GM18508 (cell line): ENCODE measurements around the gene EID3.
"Not testable (repeated sequence)": the region's sequence is repeated elsewhere in the genome, so short reads cannot be mapped to it uniquely, and the experiment has no call there.

Experiments
- ATAC-seq: cut with Tn5 transposase; IDR thresholded peaks from one replicate; pipeline ENCODE4 v1.9.1; 2021; ENCODE audit warnings: moderate number of reproducible peaks; ENCODE audit not compliant: insufficient read depth, unreplicated experiment

The EID3 gene

GRCh38 chr12:104310751-104311633 lies 7.5 kb downstream of the EID3 start:
- ATAC-seq, result no peak

GRCh38 chr12:104312202-104312601 lies 8.7 kb downstream of the EID3 start:
- no peak for ATAC-seq

- ATAC-seq, result no peak
Measured at GRCh38 chr12:104312654-104313053, 9.1 kb downstream of the EID3 start.

DNA sequence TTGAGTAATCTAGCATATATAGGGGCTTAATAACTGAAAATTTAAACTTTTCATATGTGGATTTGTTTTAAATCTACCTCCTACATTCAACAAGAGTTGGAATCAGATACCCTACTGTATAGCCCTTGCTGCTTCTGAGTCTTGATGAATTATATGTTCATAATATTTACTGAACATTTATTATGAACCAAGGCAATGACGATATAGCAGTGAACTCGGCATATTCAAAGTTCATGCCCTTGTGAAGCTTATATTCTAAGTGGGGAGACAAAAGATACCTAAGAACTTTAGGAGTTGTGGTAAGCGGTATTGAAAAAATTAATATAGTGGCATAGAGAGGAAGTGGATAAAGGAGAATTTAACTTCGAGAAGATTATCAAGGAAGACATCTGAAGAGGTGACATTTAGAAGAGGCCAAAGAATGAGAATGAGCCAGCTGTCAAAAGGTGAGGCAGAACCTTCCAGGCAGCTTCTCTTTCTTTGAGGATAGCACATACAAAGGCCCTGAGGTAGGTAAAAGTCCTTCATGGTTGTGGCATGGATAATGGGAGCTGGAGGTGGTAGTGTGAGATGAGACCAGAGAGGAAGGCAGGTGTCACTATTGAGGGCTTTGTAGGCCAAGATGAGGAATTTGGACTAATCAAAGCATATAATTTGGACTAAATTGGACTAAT lies 10.2 kb downstream of the EID3 start:
- ATAC-seq, result no peak

GRCh38 chr12:104314242-104314614 lies 10.7 kb downstream of the EID3 start:
- ATAC-seq, result no peak

- ATAC-seq, result no peak
Measured at GRCh38 chr12:104315326-104316224, 12.0 kb downstream of the EID3 start.

DNA sequence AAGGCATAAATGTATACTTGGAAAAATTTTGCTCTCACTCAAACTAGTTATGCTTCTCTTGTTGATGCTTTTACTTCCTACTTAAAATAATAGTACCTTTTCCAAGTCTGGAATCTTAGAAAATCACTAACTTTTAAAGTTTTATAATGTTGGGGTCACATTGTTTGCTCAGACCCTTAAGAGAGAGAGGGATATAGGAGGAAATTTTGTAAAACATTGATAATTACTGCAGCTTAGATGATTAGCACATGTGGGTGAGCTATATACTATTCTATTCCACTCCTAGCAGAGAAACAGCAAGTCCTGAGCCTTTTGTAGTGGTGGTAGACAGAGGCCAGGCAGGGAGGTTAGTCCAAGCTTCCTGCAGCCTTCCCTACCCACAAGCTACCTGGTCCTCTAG lies 13.4 kb downstream of the EID3 start:
- ATAC-seq, result no peak

- no peak for ATAC-seq
Measured at GRCh38 chr12:104317538-104318210, 14.1 kb downstream of the EID3 start.

DNA sequence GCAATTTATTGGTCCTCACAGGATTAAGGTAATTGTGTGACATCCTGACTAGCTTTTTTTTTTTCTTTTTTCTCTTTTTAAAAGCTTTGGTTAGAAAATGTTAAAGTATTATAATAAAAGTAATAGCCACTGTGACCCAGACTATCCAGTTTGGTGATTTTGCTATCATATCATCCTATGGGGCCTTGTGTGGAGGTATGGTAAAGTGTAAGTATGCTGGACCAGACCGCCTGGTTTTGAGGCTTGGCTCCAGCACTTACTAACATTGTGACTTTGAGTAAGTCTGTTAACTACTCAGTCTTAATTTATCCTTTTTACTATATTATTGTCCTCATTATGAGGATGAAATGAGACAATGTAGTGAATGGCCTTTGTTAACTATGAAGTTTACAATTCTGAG lies 15.5 kb downstream of the EID3 start:
- ATAC-seq, result no peak

- no peak for ATAC-seq
Measured at GRCh38 chr12:104319918-104320626, 16.5 kb downstream of the EID3 start.

DNA sequence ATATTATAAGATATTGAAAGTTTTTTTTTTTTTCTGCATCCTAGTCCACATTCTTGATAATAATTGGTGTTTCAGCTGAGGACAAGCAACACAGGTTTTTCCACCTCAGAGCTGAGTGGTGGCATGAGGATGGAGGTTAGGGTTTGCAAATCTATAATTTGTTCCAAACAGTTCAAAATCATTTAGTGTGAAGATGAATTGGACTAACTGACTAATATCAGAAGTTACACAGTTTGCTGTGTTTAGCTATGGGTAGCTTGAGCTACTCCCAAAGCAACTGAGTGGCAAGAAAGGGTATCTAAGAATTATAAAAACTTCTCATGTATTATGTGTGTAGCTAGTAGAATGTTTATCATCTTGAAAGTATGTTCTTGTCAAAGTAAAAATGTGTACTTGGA lies 17.1 kb downstream of the EID3 start:
- no peak for ATAC-seq

- no peak for ATAC-seq
Measured at GRCh38 chr12:104321949-104322348, 18.4 kb downstream of the EID3 start.

- not testable (repeated sequence) for ATAC-seq
Measured at GRCh38 chr12:104322533-104322932, 19.0 kb downstream of the EID3 start.

DNA sequence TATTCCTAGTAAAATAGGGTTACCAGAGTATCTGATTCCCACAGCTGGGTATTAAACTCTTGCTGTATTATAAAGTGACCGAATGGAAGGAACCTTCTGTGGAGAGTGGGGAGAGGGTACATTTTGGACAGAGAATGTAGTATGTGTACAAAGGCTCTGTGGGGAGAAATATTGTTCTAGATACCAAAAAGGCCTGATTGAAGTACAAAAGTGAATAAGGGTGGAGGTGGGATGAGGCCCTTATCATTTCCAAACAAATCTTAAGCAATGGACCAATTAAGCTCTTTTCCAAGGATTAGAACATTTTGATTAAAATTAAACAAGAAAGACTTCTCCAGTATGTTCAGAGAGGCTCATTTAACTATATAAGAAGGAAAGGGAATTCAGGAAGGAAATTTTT lies 20.4 kb downstream of the EID3 start:
- ATAC-seq, result no peak

GRCh38 chr12:104328278-104328677 lies 24.7 kb downstream of the EID3 start:
- ATAC-seq, result not testable (repeated sequence)

DNA sequence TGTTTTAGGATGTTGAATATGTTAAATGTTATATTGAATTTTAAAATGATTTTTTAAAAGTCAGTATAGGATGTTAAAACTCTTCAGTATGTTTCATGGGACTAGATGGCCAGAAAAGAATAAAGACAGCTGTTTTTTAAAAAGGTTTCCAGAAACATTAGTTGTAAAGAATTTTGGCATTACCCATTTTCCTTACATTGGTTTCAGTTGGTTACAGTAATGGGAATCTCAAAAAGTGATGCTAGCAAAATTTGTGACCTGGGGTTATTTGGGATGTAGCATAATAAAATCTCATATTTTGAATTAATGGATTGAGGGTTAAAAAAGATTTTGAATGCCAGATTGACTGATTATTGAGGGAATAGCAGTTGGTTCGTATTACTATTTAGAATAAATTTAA lies 25.3 kb downstream of the EID3 start:
- ATAC-seq, result no peak

GRCh38 chr12:104329707-104330532 lies 26.4 kb downstream of the EID3 start:
- no peak for ATAC-seq

GRCh38 chr12:104331376-104331775 lies 27.8 kb downstream of the EID3 start:
- ATAC-seq, result no peak

DNA sequence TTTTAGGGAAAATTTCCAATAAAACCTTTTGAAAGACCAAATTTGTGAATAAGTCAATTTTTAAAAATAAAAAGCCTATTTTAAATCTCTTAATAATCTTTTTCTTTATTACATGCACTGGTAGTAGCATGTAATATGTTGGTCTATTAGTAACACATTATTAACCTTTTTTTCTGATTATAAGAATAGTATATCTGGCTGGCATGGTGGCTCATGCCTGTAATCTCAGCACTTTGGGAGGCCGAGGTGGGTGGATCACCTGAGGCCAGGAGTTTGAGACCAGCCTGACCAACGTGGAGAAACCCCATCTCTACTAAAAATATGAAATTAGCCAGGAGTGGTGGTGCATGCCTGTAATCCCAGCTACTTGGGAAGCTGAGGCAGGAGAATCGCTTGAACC lies 28.7 kb downstream of the EID3 start:
- ATAC-seq, result not testable (repeated sequence)
